HepG2 (cell line): Measurements from ENCODE around the gene STX5. TPM values are rescaled to one million over a fixed set of nuclear protein-coding genes. Genes with fewer than 3 reads are reported as not detected.

Experiments used
- ATAC-seq: fragments of 200-7000 bp; cut with Tn5 transposase; 3 replicates; pipeline ENCODE4 v1.9.1; 2020; ENCODE audit warnings: mild to moderate bottlenecking, moderate library complexity
- BruUV-seq: library from RNA; stranded (reverse); fragments of 400-500 nt; replicated peaks from 2 replicates; lab custom pipeline; 2021; lab: Mats Ljungman, UMichigan
- CTCF ChIA-PET: fragments of 300-600 bp; formaldehyde crosslinking; extraction: SDS; loops from one replicate; lab custom pipeline; 2021; ENCODE audit warnings: low total read pairs, inconsistent platforms, low intra/inter-chr PET ratio; lab: Yijun Ruan, JAX
- POLR2A ChIA-PET: fragments of 350-600 bp; sonication (Branson Sonifier 250); formaldehyde crosslinking; loops from one replicate; lab custom pipeline; 2020; ENCODE audit warnings: antibody characterized with exemption, inconsistent platforms; lab: Yijun Ruan, JAX
- DNase-seq: peaks from one replicate; pipeline ENCODE4 v3.0.0-alpha.2; 2015; ENCODE audit warnings: low spot score
- FAIRE-seq: peaks from 3 replicates; lab custom pipeline; 2011; peaks lifted over from hg19 to GRCh38; lab: Jason Lieb, UNC
- H2AFZ ChIP-seq: one replicate; pipeline ENCODE4 v1.6.1; 2011; ENCODE audit warnings: low read length, inconsistent platforms
- H3K27ac ChIP-seq: fragments of 300-600 bp; 3 replicates; pipeline ENCODE4 v1.8.0; 2011; ENCODE audit warnings: mixed run types, mild to moderate bottlenecking, mixed read lengths, low read length, inconsistent platforms; ENCODE audit not compliant: insufficient read depth; ENCODE audit errors: extremely low read length
- H3K27me3 ChIP-seq, 2 experiments: fragments of 200-600 bp in 1 of 2; 2 replicates in 1 of 2; 3 replicates in 1 of 2; pipeline versions ENCODE4 v1.6.0 to v1.8.0; 2011; ENCODE audit warnings: low read length in 2 of 2, mild to moderate bottlenecking in 2 of 2, moderate library complexity in 2 of 2, inconsistent platforms in 1 of 2; ENCODE audit not compliant: insufficient read depth in 2 of 2, control insufficient read depth in 1 of 2
- H3K36me3 ChIP-seq, 2 experiments: fragments of 200-600 bp in 1 of 2; replicated peaks in 1 of 2; 2 replicates in 1 of 2; 3 replicates in 1 of 2; pipeline versions ENCODE4 v1.5.1 to v1.8.0; 2011; ENCODE audit warnings: low read length in 2 of 2, inconsistent platforms in 1 of 2; ENCODE audit not compliant: insufficient read depth in 2 of 2, control insufficient read depth in 1 of 2
- H3K4me1 ChIP-seq: 2 replicates; pipeline ENCODE4 v1.5.1; 2012; ENCODE audit warnings: low read length, inconsistent platforms; ENCODE audit not compliant: insufficient read depth
- H3K4me2 ChIP-seq: 2 replicates; pipeline ENCODE4 v1.6.0; 2011; ENCODE audit warnings: low read depth, low read length, inconsistent platforms
- H3K4me3 ChIP-seq, 3 experiments: fragments of 200-600 bp in 1 of 3; sonication (generic), shearing (Covaris generic) in 1 of 3; replicated peaks in 1 of 3; 2 replicates each; pipeline ENCODE4 v1.5.1; 2011 to 2016; ENCODE audit warnings: low read length in 3 of 3, inconsistent platforms in 2 of 3, low read depth in 2 of 3, mild to moderate bottlenecking in 2 of 3, control low read depth in 1 of 3, mixed read lengths in 1 of 3; ENCODE audit not compliant: insufficient read depth in 1 of 3
- H3K79me2 ChIP-seq: one replicate; pipeline ENCODE4 v1.6.1; 2011; ENCODE audit warnings: low read length, inconsistent platforms; ENCODE audit not compliant: insufficient read depth
- H3K9ac ChIP-seq: 2 replicates; pipeline ENCODE4 v1.6.0; 2011; ENCODE audit warnings: mild to moderate bottlenecking, low read depth, low read length, inconsistent platforms; ENCODE audit not compliant: insufficient read depth
- H3K9me3 ChIP-seq: 2 replicates; pipeline ENCODE4 v1.5.1; 2012; ENCODE audit warnings: mild to moderate bottlenecking, low read length
- H4K20me1 ChIP-seq: 2 replicates; pipeline ENCODE4 v1.6.0; 2011; ENCODE audit warnings: inconsistent platforms, mild to moderate bottlenecking, low read length, moderate library complexity; ENCODE audit not compliant: insufficient read depth
- CC2D1A ChIP-seq: sonication (generic); formaldehyde crosslinking; IDR thresholded peaks from 2 replicates; pipeline ENCODE4 v1.8.1; 2023; ENCODE audit warnings: mild to moderate bottlenecking, missing genetic modification reagents
- CEBPG ChIP-seq: IDR thresholded peaks from 2 replicates; pipeline ENCODE4 v1.6.1; 2016
- KDM1A ChIP-seq: IDR thresholded peaks from 2 replicates; pipeline ENCODE4 v1.6.1; 2016; ENCODE audit warnings: missing compliant biosample characterization
- NFRKB ChIP-seq: fragments of 450-650 bp; IDR thresholded peaks from 2 replicates; pipeline ENCODE4 v1.6.1; 2017
- SOX6 ChIP-seq, 2 experiments: fragments of 450-650 bp in 1 of 2; sonication (generic) in 1 of 2; formaldehyde crosslinking in 1 of 2; IDR thresholded peaks; 2 replicates each; pipeline versions ENCODE4 v1.4.0 to v1.6.1; 2017 to 2020; ENCODE audit warnings: antibody characterized with exemption in 1 of 2, mild to moderate bottlenecking in 1 of 2, missing genetic modification reagents in 1 of 2
- TCF7L2 ChIP-seq: IDR thresholded peaks from 2 replicates; pipeline ENCODE4 v1.6.1; 2011; ENCODE audit warnings: mild to moderate bottlenecking, low read depth, low read length, moderate library complexity
- ZNF350 ChIP-seq: sonication (generic); formaldehyde crosslinking; IDR thresholded peaks from 2 replicates; pipeline ENCODE4 v1.4.0; 2020; ENCODE audit warnings: mild to moderate bottlenecking, low read depth, missing genetic modification reagents, borderline replicate concordance
- ZNF749 ChIP-seq: sonication (generic); formaldehyde crosslinking; IDR thresholded peaks from 2 replicates; pipeline ENCODE4 v1.8.0; 2022; ENCODE audit warnings: mild to moderate bottlenecking, missing genetic modification reagents, moderate library complexity, borderline replicate concordance
- WGBS: methylation state at CpG from one replicate; pipeline ENCODE4 v1.1.6; 2017; ENCODE audit warnings: low lambda C conversion rate; 5-methylcytosine and 5-hydroxymethylcytosine counted together
- in situ Hi-C: cut with HindIII; loops from 2 replicates; pipeline ENCODE4 v1.10.0; 2017; ENCODE audit warnings: low pct_unique_long_range_greater_than_20kb; ENCODE audit not compliant: extremely low pct_ligation_motif_present
- intact Hi-C: fragments of 100-400 bp; cut with micrococcal nuclease; formaldehyde crosslinking; loops from one replicate; pipeline ENCODE4 v1.10.0; 2022; ENCODE audit not compliant: unreplicated experiment
- polyA plus RNA-seq, 8 experiments: library from polyadenylated mRNA; depleted of rRNA in 3 of 8; stranded (reverse) in 7 of 8; unstranded in 1 of 8; fragments of >200 nt; fragmentation: Illumina TruSeq in 4 of 8; extraction: Trizol in 4 of 8; gene quantifications; 2 replicates each; pipeline versions ENCODE4 v1.2.1 to v1.2.3, GENCODE V29; 2011 to 2016; ENCODE audit warnings: low read depth in 4 of 8, missing spikeins in 1 of 8, mixed read lengths in 1 of 8; ENCODE audit not compliant: insufficient read depth in 1 of 8
- total RNA-seq, 5 experiments: library from RNA; depleted of rRNA; stranded (reverse); fragments of >200 nt; fragmentation: Illumina TruSeq; extraction: Trizol; gene quantifications; 2 replicates each; pipeline ENCODE4 v1.2.3, GENCODE V29; 2016; ENCODE audit warnings: low read depth in 1 of 5
- TF ChIP-seq, protein P1 (sequence below): sonication (generic); formaldehyde crosslinking; IDR thresholded peaks from 2 replicates; pipeline ENCODE4 v1.5.0; 2020; ENCODE audit warnings: mild to moderate bottlenecking, missing genetic modification reagents
- TF ChIP-seq, protein P2 (sequence below): sonication (generic); formaldehyde crosslinking; IDR thresholded peaks from 2 replicates; pipeline ENCODE4 v1.4.0; 2020; ENCODE audit warnings: missing genetic modification reagents, mild to moderate bottlenecking, borderline replicate concordance
- TF ChIP-seq, protein P3 (sequence below): sonication (generic); formaldehyde crosslinking; IDR thresholded peaks from 2 replicates; pipeline ENCODE4; 2020; ENCODE audit warnings: missing genetic modification reagents, mild to moderate bottlenecking, borderline replicate concordance
- TF ChIP-seq, protein P4 (sequence below): sonication (generic); formaldehyde crosslinking; IDR thresholded peaks from 2 replicates; pipeline ENCODE4 v1.4.0; 2020; ENCODE audit warnings: mild to moderate bottlenecking, missing genetic modification reagents

The STX5 gene
- total and polyA plus RNA-seq, 2 of the 13 experiments (the other 11 are each of a cell fraction or from before 2014, with no cell fraction given) = 26.9 to 30.0 TPM

DNA sequence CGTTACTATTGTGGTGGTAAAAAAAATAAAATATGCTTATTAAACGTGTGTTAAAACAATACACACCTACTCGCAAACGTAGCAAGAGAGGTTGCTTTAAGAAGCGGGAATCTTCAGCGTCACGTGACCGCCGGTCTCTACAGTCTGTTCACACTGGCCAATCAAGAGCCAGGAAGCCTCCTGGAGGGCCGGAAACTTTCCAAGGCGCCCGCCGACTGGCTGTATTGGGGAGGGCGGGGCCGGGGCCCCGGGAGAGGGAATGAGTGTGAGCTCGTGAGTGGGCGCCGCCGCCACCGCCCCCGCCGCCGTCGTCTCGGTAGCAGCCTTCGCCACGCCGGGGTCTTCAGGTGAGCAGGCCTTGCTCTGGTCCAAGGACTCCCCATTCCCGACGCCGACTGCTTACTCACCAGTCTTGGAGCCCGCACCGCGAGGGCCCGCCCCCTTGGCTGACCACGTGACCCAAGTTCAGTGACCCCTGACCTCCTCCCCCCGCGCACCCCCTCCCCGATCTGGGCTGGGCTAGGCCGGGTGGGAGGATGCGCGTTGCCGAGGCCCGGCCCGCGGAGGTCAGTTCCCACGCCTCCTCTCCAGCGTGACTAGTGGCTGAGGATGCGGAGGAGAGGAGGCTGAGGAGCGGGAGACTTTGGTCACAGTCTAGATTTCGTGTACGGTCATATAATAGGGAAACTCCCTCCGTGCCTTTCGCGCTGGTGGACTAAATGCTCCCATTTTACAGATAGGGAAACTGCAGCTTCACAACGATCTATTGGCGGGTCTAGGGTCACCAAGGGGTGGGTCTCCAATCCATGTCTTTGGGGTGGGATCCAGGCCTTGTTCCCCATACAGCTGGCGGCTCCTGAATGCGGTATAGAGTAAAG lies 60.5 kb downstream of the STX5 start, which contains the start of gene TAF6L:
TAF6L (plus strand) TSS at position 253 of the 878 bp plus-strand sequence. CDS start 4,388 bp downstream, outside the sequence.
- ChIA-PET POLR2A (interaction anchor here (0.7 to 4.9 kb wide), 23 partner anchors 9 to 180 kb away, joined by 3 to 68 read pairs (median 6); partner anchors contain the start of genes BSCL2, C11orf98, CSKMT and HNRNPUL2), CTCF (no interaction called here)
- peak within 1 kb of the TSS; percentile 84 for H2AFZ ChIP-seq
- TF ChIP-seq, protein P1, sequence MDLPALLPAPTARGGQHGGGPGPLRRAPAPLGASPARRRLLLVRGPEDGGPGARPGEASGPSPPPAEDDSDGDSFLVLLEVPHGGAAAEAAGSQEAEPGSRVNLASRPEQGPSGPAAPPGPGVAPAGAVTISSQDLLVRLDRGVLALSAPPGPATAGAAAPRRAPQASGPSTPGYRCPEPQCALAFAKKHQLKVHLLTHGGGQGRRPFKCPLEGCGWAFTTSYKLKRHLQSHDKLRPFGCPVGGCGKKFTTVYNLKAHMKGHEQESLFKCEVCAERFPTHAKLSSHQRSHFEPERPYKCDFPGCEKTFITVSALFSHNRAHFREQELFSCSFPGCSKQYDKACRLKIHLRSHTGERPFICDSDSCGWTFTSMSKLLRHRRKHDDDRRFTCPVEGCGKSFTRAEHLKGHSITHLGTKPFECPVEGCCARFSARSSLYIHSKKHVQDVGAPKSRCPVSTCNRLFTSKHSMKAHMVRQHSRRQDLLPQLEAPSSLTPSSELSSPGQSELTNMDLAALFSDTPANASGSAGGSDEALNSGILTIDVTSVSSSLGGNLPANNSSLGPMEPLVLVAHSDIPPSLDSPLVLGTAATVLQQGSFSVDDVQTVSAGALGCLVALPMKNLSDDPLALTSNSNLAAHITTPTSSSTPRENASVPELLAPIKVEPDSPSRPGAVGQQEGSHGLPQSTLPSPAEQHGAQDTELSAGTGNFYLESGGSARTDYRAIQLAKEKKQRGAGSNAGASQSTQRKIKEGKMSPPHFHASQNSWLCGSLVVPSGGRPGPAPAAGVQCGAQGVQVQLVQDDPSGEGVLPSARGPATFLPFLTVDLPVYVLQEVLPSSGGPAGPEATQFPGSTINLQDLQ = no peak
- TF ChIP-seq, protein P2, sequence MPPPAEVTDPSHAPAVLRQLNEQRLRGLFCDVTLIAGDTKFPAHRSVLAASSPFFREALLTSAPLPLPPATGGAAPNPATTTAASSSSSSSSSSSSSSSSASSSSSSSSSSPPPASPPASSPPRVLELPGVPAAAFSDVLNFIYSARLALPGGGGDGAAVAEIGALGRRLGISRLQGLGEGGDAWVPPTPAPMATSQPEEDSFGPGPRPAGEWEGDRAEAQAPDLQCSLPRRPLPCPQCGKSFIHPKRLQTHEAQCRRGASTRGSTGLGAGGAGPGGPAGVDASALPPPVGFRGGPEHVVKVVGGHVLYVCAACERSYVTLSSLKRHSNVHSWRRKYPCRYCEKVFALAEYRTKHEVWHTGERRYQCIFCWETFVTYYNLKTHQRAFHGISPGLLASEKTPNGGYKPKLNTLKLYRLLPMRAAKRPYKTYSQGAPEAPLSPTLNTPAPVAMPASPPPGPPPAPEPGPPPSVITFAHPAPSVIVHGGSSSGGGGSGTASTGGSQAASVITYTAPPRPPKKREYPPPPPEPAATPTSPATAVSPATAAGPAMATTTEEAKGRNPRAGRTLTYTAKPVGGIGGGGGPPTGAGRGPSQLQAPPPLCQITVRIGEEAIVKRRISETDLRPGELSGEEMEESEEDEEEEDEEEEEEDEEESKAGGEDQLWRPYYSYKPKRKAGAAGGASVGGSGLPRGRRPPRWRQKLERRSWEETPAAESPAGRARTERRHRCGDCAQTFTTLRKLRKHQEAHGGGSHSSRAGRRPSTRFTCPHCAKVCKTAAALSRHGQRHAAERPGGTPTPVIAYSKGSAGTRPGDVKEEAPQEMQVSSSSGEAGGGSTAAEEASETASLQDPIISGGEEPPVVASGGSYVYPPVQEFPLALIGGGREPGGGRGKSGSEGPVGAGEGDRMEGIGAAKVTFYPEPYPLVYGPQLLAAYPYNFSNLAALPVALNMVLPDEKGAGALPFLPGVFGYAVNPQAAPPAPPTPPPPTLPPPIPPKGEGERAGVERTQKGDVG (CRISPR knock-in tag) = no peak
- TF ChIP-seq NFRKB (no peak), ZNF749 (CRISPR knock-in tag) (no peak; the same call in 1 of the 2 replicates), CC2D1A (CRISPR knock-in tag) (no peak), CEBPG (no peak), SOX6 (IDR thresholded peaks at IDR 0.05) (no peak), SOX6 (CRISPR knock-in tag; IDR thresholded peaks at IDR 0.05) (no peak; the same call in 1 of the 2 replicates), ZNF350 (CRISPR knock-in tag) (peak; percentile 68; the same call in 1 of the 2 replicates), TCF7L2 (no peak), KDM1A (CRISPR knock-in tag) (peak; percentile 82; the same call in 1 of the 2 replicates)
- TF ChIP-seq, protein P3, sequence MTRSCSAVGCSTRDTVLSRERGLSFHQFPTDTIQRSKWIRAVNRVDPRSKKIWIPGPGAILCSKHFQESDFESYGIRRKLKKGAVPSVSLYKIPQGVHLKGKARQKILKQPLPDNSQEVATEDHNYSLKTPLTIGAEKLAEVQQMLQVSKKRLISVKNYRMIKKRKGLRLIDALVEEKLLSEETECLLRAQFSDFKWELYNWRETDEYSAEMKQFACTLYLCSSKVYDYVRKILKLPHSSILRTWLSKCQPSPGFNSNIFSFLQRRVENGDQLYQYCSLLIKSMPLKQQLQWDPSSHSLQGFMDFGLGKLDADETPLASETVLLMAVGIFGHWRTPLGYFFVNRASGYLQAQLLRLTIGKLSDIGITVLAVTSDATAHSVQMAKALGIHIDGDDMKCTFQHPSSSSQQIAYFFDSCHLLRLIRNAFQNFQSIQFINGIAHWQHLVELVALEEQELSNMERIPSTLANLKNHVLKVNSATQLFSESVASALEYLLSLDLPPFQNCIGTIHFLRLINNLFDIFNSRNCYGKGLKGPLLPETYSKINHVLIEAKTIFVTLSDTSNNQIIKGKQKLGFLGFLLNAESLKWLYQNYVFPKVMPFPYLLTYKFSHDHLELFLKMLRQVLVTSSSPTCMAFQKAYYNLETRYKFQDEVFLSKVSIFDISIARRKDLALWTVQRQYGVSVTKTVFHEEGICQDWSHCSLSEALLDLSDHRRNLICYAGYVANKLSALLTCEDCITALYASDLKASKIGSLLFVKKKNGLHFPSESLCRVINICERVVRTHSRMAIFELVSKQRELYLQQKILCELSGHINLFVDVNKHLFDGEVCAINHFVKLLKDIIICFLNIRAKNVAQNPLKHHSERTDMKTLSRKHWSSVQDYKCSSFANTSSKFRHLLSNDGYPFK (CRISPR knock-in tag) = peak; percentile 44; the same call in 1 of the 2 replicates
- TF ChIP-seq, protein P4, sequence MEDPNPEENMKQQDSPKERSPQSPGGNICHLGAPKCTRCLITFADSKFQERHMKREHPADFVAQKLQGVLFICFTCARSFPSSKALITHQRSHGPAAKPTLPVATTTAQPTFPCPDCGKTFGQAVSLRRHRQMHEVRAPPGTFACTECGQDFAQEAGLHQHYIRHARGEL = no peak

More for the DNA sequence above, 60.5 kb downstream of the STX5 start, which contains the start of gene TAF6L:
- peaks cover 6 to 16% of the 10 kb centered on the region in 2 experiments for H3K36me3 ChIP-seq
- peak within 1 kb of the TSS; percentile 95 for H3K4me2 ChIP-seq
- DNase-seq = peak; percentile 97
- H3K79me2 ChIP-seq = peaks cover 10% of the 10 kb centered on the region
- in situ Hi-C loops (no loop called here), intact Hi-C loops (no loop called here)
- no peaks in the 10 kb centered on the region; a peak in 1 of 5 replicates for H3K27me3 ChIP-seq
- H3K4me3 ChIP-seq = peak within 1 kb of the TSS; percentile 64 to 78 (median 65)
- H4K20me1 ChIP-seq = no peaks in the 10 kb centered on the region
- ATAC-seq = peak; percentile 93
- H3K27ac ChIP-seq = peak within 1 kb of the TSS; percentile 92
- 5% methylated on average over 11 of the region's 60 CpGs for WGBS
- peak within 1 kb of the TSS; percentile 76 for H3K9ac ChIP-seq
- FAIRE-seq = peak; percentile 94
- BruUV-seq = TSS peak; percentile 64
- no peaks in the 10 kb centered on the region for H3K9me3 ChIP-seq
- H3K4me1 ChIP-seq = peaks cover 23% of the 10 kb centered on the region
